ENCODE measurements around the gene CA5A.

DNA sequence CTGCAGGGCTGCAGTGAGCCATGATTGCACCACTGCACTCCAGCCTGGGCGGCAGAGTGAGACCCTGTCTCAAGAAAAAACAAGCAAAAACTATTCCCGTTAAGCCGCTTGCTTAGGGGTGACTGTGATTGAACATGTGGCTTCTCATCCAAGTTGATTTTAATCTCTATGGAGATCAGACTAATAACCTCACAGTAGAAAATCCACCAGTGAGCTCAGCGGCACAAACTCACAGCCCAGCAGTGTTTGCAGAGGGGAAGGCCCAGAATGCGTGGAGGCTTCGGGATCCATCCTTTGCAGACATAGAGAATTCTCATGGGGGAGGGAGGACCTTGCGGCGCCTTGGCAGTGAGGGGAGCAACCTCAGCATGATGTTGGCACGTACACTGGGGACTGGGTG, 22.3 kb upstream of the CA5A start:
- TF ChIP-seq ELF1 (tag; IDR thresholded peaks at IDR 0.05) (no peak), NFXL1 (CRISPR knock-in tag; IDR thresholded peaks at IDR 0.05) (no peak), CREM (IDR thresholded peaks at IDR 0.05; ENCODE audit: low read depth) (no peak), POLR2A (conservative IDR thresholded peaks at IDR 0.05) (no peak), LARP7 (IDR thresholded peaks at IDR 0.05) (no peak), BDP1 (IDR thresholded peaks at IDR 0.05; ENCODE audit: insufficient read depth, insufficient read length) (no peak), EZH2 (IDR thresholded peaks at IDR 0.05; ENCODE audit: borderline replicate concordance, low read depth, low read length) (no peak)
- TF ChIP-seq, protein P1, sequence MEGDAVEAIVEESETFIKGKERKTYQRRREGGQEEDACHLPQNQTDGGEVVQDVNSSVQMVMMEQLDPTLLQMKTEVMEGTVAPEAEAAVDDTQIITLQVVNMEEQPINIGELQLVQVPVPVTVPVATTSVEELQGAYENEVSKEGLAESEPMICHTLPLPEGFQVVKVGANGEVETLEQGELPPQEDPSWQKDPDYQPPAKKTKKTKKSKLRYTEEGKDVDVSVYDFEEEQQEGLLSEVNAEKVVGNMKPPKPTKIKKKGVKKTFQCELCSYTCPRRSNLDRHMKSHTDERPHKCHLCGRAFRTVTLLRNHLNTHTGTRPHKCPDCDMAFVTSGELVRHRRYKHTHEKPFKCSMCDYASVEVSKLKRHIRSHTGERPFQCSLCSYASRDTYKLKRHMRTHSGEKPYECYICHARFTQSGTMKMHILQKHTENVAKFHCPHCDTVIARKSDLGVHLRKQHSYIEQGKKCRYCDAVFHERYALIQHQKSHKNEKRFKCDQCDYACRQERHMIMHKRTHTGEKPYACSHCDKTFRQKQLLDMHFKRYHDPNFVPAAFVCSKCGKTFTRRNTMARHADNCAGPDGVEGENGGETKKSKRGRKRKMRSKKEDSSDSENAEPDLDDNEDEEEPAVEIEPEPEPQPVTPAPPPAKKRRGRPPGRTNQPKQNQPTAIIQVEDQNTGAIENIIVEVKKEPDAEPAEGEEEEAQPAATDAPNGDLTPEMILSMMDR (IDR thresholded peaks at IDR 0.05 in 2 of 3, conservative IDR thresholded peaks at IDR 0.05 in 1 of 3; ENCODE audit: insufficient read depth in 2 of 3, low read depth in 1 of 3, low read length in 3 of 3) = no peak
- TF ChIP-seq, protein P2, sequence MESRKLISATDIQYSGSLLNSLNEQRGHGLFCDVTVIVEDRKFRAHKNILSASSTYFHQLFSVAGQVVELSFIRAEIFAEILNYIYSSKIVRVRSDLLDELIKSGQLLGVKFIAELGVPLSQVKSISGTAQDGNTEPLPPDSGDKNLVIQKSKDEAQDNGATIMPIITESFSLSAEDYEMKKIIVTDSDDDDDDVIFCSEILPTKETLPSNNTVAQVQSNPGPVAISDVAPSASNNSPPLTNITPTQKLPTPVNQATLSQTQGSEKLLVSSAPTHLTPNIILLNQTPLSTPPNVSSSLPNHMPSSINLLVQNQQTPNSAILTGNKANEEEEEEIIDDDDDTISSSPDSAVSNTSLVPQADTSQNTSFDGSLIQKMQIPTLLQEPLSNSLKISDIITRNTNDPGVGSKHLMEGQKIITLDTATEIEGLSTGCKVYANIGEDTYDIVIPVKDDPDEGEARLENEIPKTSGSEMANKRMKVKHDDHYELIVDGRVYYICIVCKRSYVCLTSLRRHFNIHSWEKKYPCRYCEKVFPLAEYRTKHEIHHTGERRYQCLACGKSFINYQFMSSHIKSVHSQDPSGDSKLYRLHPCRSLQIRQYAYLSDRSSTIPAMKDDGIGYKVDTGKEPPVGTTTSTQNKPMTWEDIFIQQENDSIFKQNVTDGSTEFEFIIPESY (CRISPR knock-in tag; IDR thresholded peaks at IDR 0.05) = no peak
- TF ChIP-seq, protein P3, sequence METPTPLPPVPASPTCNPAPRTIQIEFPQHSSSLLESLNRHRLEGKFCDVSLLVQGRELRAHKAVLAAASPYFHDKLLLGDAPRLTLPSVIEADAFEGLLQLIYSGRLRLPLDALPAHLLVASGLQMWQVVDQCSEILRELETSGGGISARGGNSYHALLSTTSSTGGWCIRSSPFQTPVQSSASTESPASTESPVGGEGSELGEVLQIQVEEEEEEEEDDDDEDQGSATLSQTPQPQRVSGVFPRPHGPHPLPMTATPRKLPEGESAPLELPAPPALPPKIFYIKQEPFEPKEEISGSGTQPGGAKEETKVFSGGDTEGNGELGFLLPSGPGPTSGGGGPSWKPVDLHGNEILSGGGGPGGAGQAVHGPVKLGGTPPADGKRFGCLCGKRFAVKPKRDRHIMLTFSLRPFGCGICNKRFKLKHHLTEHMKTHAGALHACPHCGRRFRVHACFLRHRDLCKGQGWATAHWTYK (CRISPR knock-in tag; IDR thresholded peaks at IDR 0.05) = no peak
- TF ChIP-seq, protein P4, sequence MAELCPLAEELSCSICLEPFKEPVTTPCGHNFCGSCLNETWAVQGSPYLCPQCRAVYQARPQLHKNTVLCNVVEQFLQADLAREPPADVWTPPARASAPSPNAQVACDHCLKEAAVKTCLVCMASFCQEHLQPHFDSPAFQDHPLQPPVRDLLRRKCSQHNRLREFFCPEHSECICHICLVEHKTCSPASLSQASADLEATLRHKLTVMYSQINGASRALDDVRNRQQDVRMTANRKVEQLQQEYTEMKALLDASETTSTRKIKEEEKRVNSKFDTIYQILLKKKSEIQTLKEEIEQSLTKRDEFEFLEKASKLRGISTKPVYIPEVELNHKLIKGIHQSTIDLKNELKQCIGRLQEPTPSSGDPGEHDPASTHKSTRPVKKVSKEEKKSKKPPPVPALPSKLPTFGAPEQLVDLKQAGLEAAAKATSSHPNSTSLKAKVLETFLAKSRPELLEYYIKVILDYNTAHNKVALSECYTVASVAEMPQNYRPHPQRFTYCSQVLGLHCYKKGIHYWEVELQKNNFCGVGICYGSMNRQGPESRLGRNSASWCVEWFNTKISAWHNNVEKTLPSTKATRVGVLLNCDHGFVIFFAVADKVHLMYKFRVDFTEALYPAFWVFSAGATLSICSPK (IDR thresholded peaks at IDR 0.05; ENCODE audit: borderline replicate concordance) = no peak

Measured in K562 (cell line).